Tibial artery (tissue), 4 donors: ENCODE results near the gene HOXC4.

Experiments used
- DNase-seq, 2 donors: peaks; one replicate each; pipeline ENCODE4 v3.0.0-alpha.2; 2019
- H3K27ac ChIP-seq, 2 donors: fragments of 200-600 bp; sonication (generic) in 1 of 2; 1 replicate in 1 of 2; 2 replicates in 1 of 2; pipeline ENCODE4 v1.5.1; 2018 to 2019; ENCODE audit warnings: mild to moderate bottlenecking in 1 of 2
- H3K27me3 ChIP-seq, 2 donors: fragments of 200-600 bp; sonication (generic) in 1 of 2; one replicate each; pipeline versions ENCODE4 v1.5.1 to v1.6.0; 2016 to 2019
- H3K36me3 ChIP-seq, 3 donors: fragments of 200-600 bp; sonication (generic) in 2 of 3; one replicate each; pipeline ENCODE4 v1.5.1; 2016 to 2019; ENCODE audit warnings: mild to moderate bottlenecking in 2 of 3
- H3K4me1 ChIP-seq, 4 donors: fragments of 200-600 bp; sonication (generic) in 2 of 4; 1 replicate in 3 of 4; 2 replicates in 1 of 4; pipeline ENCODE4 v1.5.1; 2016 to 2019
- H3K4me3 ChIP-seq, 2 donors: fragments of 200-600 bp; sonication (generic) in 1 of 2; 1 replicate in 1 of 2; 2 replicates in 1 of 2; pipeline ENCODE4 v1.5.1; 2018 to 2019; ENCODE audit warnings: mild to moderate bottlenecking in 2 of 2
- H3K9me3 ChIP-seq, 3 donors: fragments of 200-600 bp; sonication (generic) in 1 of 3; one replicate each; pipeline ENCODE4 v1.5.1; 2016 to 2019
- intact Hi-C: fragments of 100-400 bp; cut with DNase I; formaldehyde crosslinking; loops from one replicate; pipeline ENCODE4 v1.15.0; 2023; ENCODE audit warnings: low total_unique reads
- TF ChIP-seq, protein P1 (sequence below), 2 experiments: fragments of 200-600 bp in 1 of 2; fragments of 450-650 bp in 1 of 2; IDR thresholded peaks; one replicate each; pipeline ENCODE4 v1.5.1; 2017 to 2019; ENCODE audit warnings: antibody characterized with exemption in 2 of 2, mild to moderate bottlenecking in 1 of 2, moderate library complexity in 1 of 2

Gene HOXC4

GRCh38 chr12:54045401-54045800 lies 8.2 kb upstream of the HOXC4 start:
- Histone ChIP-seq H3K27me3 (no peaks in the 10 kb centered on the region), H3K9me3 (no peaks in the 10 kb centered on the region), H3K4me1 (peaks cover 0 to 13% (median 7%) of the 10 kb centered on the region in 4 donors), H3K27ac (no peak overlapping the region), H3K4me3 (no peak overlapping the region), H3K36me3 (no peaks in the 10 kb centered on the region)
- no peak for DNase-seq
- TF ChIP-seq, protein P1, sequence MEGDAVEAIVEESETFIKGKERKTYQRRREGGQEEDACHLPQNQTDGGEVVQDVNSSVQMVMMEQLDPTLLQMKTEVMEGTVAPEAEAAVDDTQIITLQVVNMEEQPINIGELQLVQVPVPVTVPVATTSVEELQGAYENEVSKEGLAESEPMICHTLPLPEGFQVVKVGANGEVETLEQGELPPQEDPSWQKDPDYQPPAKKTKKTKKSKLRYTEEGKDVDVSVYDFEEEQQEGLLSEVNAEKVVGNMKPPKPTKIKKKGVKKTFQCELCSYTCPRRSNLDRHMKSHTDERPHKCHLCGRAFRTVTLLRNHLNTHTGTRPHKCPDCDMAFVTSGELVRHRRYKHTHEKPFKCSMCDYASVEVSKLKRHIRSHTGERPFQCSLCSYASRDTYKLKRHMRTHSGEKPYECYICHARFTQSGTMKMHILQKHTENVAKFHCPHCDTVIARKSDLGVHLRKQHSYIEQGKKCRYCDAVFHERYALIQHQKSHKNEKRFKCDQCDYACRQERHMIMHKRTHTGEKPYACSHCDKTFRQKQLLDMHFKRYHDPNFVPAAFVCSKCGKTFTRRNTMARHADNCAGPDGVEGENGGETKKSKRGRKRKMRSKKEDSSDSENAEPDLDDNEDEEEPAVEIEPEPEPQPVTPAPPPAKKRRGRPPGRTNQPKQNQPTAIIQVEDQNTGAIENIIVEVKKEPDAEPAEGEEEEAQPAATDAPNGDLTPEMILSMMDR (IDR thresholded peaks at IDR 0.05), result no peak
- intact Hi-C loops, result no loop called here

- H3K4me3 ChIP-seq, result no peak overlapping the region
- H3K36me3 ChIP-seq, result no peaks in the 10 kb centered on the region
- H3K4me1 ChIP-seq, result peaks cover 0 to 9% (median 4%) of the 10 kb centered on the region in 4 donors
- intact Hi-C loops, result no loop called here
- no peaks in the 10 kb centered on the region for H3K27me3 ChIP-seq
- no peak for DNase-seq
- TF ChIP-seq, protein P1 (IDR thresholded peaks at IDR 0.05), result no peak
- no peak overlapping the region for H3K27ac ChIP-seq
- H3K9me3 ChIP-seq, result no peaks in the 10 kb centered on the region
These were observed 7.6 kb upstream of the HOXC4 start for GRCh38 chr12:54045868-54046521.

DNA sequence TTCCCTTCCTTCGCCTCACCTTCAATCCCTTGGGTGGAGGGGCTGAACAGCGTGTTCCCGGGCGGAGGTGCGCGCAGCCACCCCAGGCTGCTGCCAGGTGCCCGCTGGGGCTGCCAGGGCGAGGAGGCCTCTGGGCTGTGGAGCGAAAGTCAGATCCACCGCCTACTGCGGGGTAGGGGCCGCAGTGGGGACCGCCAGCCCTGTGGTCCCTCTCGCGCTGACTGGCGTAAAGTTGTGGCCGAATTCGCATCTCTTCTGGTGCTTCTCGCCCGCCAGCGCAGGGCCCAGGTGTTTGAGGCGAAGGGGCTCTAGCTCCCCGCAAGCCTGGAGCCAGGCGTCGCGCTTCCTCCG lies 6.9 kb upstream of the HOXC4 start:
- Histone ChIP-seq H3K4me3 (no peak overlapping the region), H3K27ac (no peak overlapping the region), H3K9me3 (no peaks in the 10 kb centered on the region), H3K36me3 (no peaks in the 10 kb centered on the region), H3K4me1 (peaks cover 0 to 13% (median 5%) of the 10 kb centered on the region in 4 donors), H3K27me3 (no peaks in the 10 kb centered on the region)
- no peak for DNase-seq
- intact Hi-C loops, result no loop called here
- TF ChIP-seq, protein P1 (IDR thresholded peaks at IDR 0.05), result no peak

GRCh38 chr12:54047160-54047963 lies 6.3 kb upstream of the HOXC4 start:
- Histone ChIP-seq H3K27ac (no peak overlapping the region), H3K9me3 (no peaks in the 10 kb centered on the region), H3K36me3 (no peaks in the 10 kb centered on the region), H3K27me3 (no peaks in the 10 kb centered on the region), H3K4me1 (peaks cover 0 to 19% (median 9%) of the 10 kb centered on the region in 4 donors), H3K4me3 (no peak overlapping the region)
- intact Hi-C loops, result no loop called here
- no peak for DNase-seq
- TF ChIP-seq, protein P1 (IDR thresholded peaks at IDR 0.05), result no peak

DNA sequence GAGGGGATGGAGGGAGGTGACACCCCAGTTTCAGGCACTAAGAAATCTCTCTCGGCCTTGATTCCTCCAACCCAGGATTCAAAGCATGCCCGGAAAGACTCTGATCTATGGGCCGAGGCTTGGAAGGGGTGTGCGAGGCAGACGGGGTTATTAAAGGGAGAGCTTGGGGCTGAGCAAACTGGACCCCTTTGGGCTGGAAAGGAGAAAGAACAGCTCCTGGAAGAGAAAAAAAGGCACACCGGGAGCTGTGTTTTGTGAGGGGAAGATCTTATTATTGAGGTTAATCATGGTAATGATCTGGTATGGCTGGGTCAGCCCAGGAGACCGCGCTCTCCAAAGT lies 5.7 kb upstream of the HOXC4 start:
- Histone ChIP-seq H3K36me3 (no peaks in the 10 kb centered on the region), H3K27me3 (no peaks in the 10 kb centered on the region), H3K9me3 (no peaks in the 10 kb centered on the region), H3K4me3 (no peak overlapping the region), H3K4me1 (peaks cover 0 to 23% (median 15%) of the 10 kb centered on the region in 4 donors), H3K27ac (no peak overlapping the region)
- TF ChIP-seq, protein P1 (IDR thresholded peaks at IDR 0.05), result no peak
- intact Hi-C loops, result no loop called here
- no peak for DNase-seq
